CD4-positive, alpha-beta T cell (primary cell): ENCODE measurements around the gene AICDA. TPM values are rescaled to one million over a fixed set of nuclear protein-coding genes. Genes with fewer than 3 reads are reported as not detected.

Experiments
- ATAC-seq: fragments of 200-7000 bp; cut with Tn5 transposase; one replicate; pipeline ENCODE4 v1.10.0; 2022; ENCODE audit warnings: mild to moderate bottlenecking; ENCODE audit not compliant: poor library complexity
- CTCF ChIA-PET: fragments of 350-600 bp; sonication (Branson Sonifier 250); formaldehyde crosslinking; loops from one replicate; lab custom pipeline; 2021; ENCODE audit warnings: antibody characterized with exemption, inconsistent platforms; lab: Charles Lee
- POLR2A ChIA-PET: fragments of 350-600 bp; sonication (Branson Sonifier 250); formaldehyde crosslinking; loops from one replicate; lab custom pipeline; 2021; ENCODE audit warnings: antibody characterized with exemption, inconsistent platforms; lab: Charles Lee
- DNase-seq, 14 experiments: peaks; one replicate each; pipeline ENCODE4 v3.0.0-alpha.2; 2013 to 2020; ENCODE audit warnings: mixed read lengths in 2 of 14
- H3K27ac ChIP-seq, 2 donors: one replicate each; pipeline versions ENCODE4 v1.5.1 to v1.7.0; 2013; ENCODE audit warnings: low read length in 2 of 2, low read depth in 1 of 2, mild to moderate bottlenecking in 1 of 2
- H3K27me3 ChIP-seq, 2 experiments: 1 replicate in 1 of 2; 2 replicates in 1 of 2; pipeline versions ENCODE4 v1.6.1 to v1.7.0; 2013; ENCODE audit warnings: low read length in 2 of 2, control low read depth in 1 of 2, mild to moderate bottlenecking in 1 of 2, moderate library complexity in 1 of 2; ENCODE audit not compliant: insufficient read depth in 2 of 2, control insufficient read depth in 1 of 2
- H3K36me3 ChIP-seq: one replicate; pipeline ENCODE4 v1.6.1; 2013; ENCODE audit warnings: low read length, control low read depth; ENCODE audit not compliant: insufficient read depth
- H3K4me1 ChIP-seq: one replicate; pipeline ENCODE4 v1.6.1; 2013; ENCODE audit warnings: low read length, control low read depth; ENCODE audit not compliant: insufficient read depth
- H3K4me3 ChIP-seq: one replicate; pipeline ENCODE4 v1.5.1; 2013; ENCODE audit warnings: mild to moderate bottlenecking, low read length, moderate library complexity
- H3K9me3 ChIP-seq, 2 experiments: 1 replicate in 1 of 2; 2 replicates in 1 of 2; pipeline versions ENCODE4 v1.6.1 to v1.7.0; 2013; ENCODE audit warnings: low read length in 2 of 2, mild to moderate bottlenecking in 2 of 2, control low read depth in 1 of 2, moderate library complexity in 1 of 2; ENCODE audit not compliant: control insufficient read depth in 1 of 2, insufficient read depth in 1 of 2
- H3K27ac Mint-ChIP-seq: one replicate; pipeline ENCODE4 v1.8.0; 2020; ENCODE audit warnings: mixed read lengths
- H3K27me3 Mint-ChIP-seq: one replicate; pipeline ENCODE4 v1.8.0; 2021; ENCODE audit warnings: mixed read lengths
- H3K36me3 Mint-ChIP-seq: one replicate; pipeline ENCODE4 v1.8.0; 2021; ENCODE audit warnings: low read depth, mixed read lengths
- H3K4me1 Mint-ChIP-seq: one replicate; pipeline ENCODE4 v1.8.0; 2021; ENCODE audit warnings: low read depth, mixed read lengths
- H3K4me3 Mint-ChIP-seq: one replicate; pipeline ENCODE4 v1.8.0; 2020; ENCODE audit warnings: mild to moderate bottlenecking, mixed read lengths
- H3K9me3 Mint-ChIP-seq: one replicate; pipeline ENCODE4 v1.8.0; 2020; ENCODE audit warnings: mixed read lengths
- CTCF ChIP-seq: fragments of 200-600 bp; IDR thresholded peaks from one replicate; pipeline ENCODE4 v1.8.0; 2022; ENCODE audit warnings: antibody characterized with exemption, mild to moderate bottlenecking
- intact Hi-C, 2 experiments: fragments of 100-400 bp; cut with DNase I in 1 of 2; cut with micrococcal nuclease in 1 of 2; formaldehyde crosslinking; loops; one replicate each; pipeline versions ENCODE4 v1.15.1 to v1.9.0; 2023 to 2025; cut with DNase I, micrococcal nuclease
- polyA plus RNA-seq, 2 donors: library from polyadenylated mRNA; unstranded; fragments of 120-200 nt; gene quantifications; one replicate each; pipeline ENCODE4 v1.2.1, GENCODE V29; 2013
- total RNA-seq, 174 experiments: library from RNA in 2 of 174; stranded (reverse) in 2 of 174; gene quantifications; one replicate each; pipeline ENCODE4 v1.2.3 and lab custom pipeline; 2021 to 2026

The AICDA gene
- total RNA-seq (not detected), total RNA-seq (lab: John Stamatoyannopoulos, UW) (0 to 0.24 (median 0) reads per million in 172 experiments)
- not detected for polyA plus RNA-seq (2013, experiment 1 of 2)
- 0.14 TPM for polyA plus RNA-seq (2013, experiment 2 of 2)

- Mint-ChIP-seq H3K27ac (no peak within 1 kb of the TSS), H3K36me3 (no peaks in the 10 kb centered on the region), H3K27me3 (no peaks in the 10 kb centered on the region), H3K9me3 (no peaks in the 10 kb centered on the region), H3K4me3 (no peak within 1 kb of the TSS), H3K4me1 (peaks cover 12% of the 10 kb centered on the region)
- Histone ChIP-seq H3K9me3 (no peaks in the 10 kb centered on the region), H3K27me3 (no peaks in the 10 kb centered on the region), H3K36me3 (no peaks in the 10 kb centered on the region), H3K4me3 (no peak within 1 kb of the TSS), H3K27ac (no peak within 1 kb of the TSS), H3K4me1 (peaks cover 5% of the 10 kb centered on the region)
- POLR2A ChIA-PET, result no interaction called here
- CTCF ChIA-PET, result no interaction called here
- intact Hi-C loops, result loop anchor here in 1 of 2 experiments (5.0 kb wide), 1 partner anchor 700 kb away; no protein-coding TSS in a partner anchor
- no peak for TF ChIP-seq CTCF
- ATAC-seq (no peak), DNase-seq (no peak)
Measured at GRCh38 chr12:8612629-8613028, at the start of gene AICDA. TSS of gene AICDA (minus strand) at chr12:8612859. CDS start at chr12:8612767, 92 bp downstream.

GRCh38 chr12:8661751-8662150 lies 49.1 kb upstream of the AICDA start:
- Histone ChIP-seq H3K4me1 (no peaks in the 10 kb centered on the region), H3K36me3 (no peaks in the 10 kb centered on the region), H3K9me3 (peaks cover 0 to 5% of the 10 kb centered on the region in 2 experiments), H3K27ac (no peak overlapping the region), H3K27me3 (no peaks in the 10 kb centered on the region), H3K4me3 (no peak overlapping the region)
- DNase-seq (no peak), ATAC-seq (no peak)
- Mint-ChIP-seq H3K9me3 (no peaks in the 10 kb centered on the region), H3K4me1 (no peaks in the 10 kb centered on the region), H3K27me3 (peaks cover 5% of the 10 kb centered on the region), H3K27ac (no peak overlapping the region), H3K36me3 (no peaks in the 10 kb centered on the region), H3K4me3 (no peak overlapping the region)
- POLR2A ChIA-PET, result no interaction called here
- intact Hi-C loops, result no loop called here
- CTCF ChIA-PET, result no interaction called here
- TF ChIP-seq CTCF, result no peak

GRCh38 chr12:8661016-8661415 lies 48.4 kb upstream of the AICDA start:
- Histone ChIP-seq H3K36me3 (no peaks in the 10 kb centered on the region), H3K27ac (no peak overlapping the region), H3K9me3 (peaks cover 0 to 5% of the 10 kb centered on the region in 2 experiments), H3K27me3 (no peaks in the 10 kb centered on the region), H3K4me3 (no peak overlapping the region), H3K4me1 (no peaks in the 10 kb centered on the region)
- ChIA-PET CTCF (interaction anchor here (0.7 kb wide), 1 partner anchor 14 kb away, joined by 3 read pairs; no protein-coding TSS in a partner anchor), POLR2A (no interaction called here)
- DNase-seq (no peak), ATAC-seq (no peak)
- Mint-ChIP-seq H3K27me3 (peaks cover 5% of the 10 kb centered on the region), H3K4me1 (no peaks in the 10 kb centered on the region), H3K36me3 (no peaks in the 10 kb centered on the region), H3K4me3 (no peak overlapping the region), H3K27ac (no peak overlapping the region), H3K9me3 (no peaks in the 10 kb centered on the region)
- TF ChIP-seq CTCF, result no peak
- intact Hi-C loops, result no loop called here
